GM19452 (cell line): ENCODE results near the gene SLC12A3.

ENCODE experiments used
- ATAC-seq: cut with Tn5 transposase; IDR thresholded peaks from one replicate; pipeline ENCODE4 v1.9.1; 2021; ENCODE audit not compliant: unreplicated experiment

SLC12A3 gene

GRCh38 chr16:56964243-56965148, 99.5 kb downstream of the SLC12A3 start:
- peak; percentile 63 for ATAC-seq
